Brain pericyte (primary cell): ENCODE results near the gene TJP3.
"Not testable (repeated sequence)": the region's sequence is repeated elsewhere in the genome, so short reads cannot be mapped to it uniquely, and the experiment has no call there.

Source experiments
- DNase-seq: peaks from one replicate; pipeline ENCODE4 v3.0.0-alpha.2; 2012; ENCODE audit warnings: low read depth, low spot score

Gene TJP3, protein sequence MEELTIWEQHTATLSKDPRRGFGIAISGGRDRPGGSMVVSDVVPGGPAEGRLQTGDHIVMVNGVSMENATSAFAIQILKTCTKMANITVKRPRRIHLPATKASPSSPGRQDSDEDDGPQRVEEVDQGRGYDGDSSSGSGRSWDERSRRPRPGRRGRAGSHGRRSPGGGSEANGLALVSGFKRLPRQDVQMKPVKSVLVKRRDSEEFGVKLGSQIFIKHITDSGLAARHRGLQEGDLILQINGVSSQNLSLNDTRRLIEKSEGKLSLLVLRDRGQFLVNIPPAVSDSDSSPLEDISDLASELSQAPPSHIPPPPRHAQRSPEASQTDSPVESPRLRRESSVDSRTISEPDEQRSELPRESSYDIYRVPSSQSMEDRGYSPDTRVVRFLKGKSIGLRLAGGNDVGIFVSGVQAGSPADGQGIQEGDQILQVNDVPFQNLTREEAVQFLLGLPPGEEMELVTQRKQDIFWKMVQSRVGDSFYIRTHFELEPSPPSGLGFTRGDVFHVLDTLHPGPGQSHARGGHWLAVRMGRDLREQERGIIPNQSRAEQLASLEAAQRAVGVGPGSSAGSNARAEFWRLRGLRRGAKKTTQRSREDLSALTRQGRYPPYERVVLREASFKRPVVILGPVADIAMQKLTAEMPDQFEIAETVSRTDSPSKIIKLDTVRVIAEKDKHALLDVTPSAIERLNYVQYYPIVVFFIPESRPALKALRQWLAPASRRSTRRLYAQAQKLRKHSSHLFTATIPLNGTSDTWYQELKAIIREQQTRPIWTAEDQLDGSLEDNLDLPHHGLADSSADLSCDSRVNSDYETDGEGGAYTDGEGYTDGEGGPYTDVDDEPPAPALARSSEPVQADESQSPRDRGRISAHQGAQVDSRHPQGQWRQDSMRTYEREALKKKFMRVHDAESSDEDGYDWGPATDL

GRCh38 chr19:3708207-3708931 lies at the start of gene TJP3:
Gene TJP3 (plus strand): TSS chr19:3708384. CDS start chr19:3728433, 20,049 bp downstream.
- no peak for DNase-seq

DNA sequence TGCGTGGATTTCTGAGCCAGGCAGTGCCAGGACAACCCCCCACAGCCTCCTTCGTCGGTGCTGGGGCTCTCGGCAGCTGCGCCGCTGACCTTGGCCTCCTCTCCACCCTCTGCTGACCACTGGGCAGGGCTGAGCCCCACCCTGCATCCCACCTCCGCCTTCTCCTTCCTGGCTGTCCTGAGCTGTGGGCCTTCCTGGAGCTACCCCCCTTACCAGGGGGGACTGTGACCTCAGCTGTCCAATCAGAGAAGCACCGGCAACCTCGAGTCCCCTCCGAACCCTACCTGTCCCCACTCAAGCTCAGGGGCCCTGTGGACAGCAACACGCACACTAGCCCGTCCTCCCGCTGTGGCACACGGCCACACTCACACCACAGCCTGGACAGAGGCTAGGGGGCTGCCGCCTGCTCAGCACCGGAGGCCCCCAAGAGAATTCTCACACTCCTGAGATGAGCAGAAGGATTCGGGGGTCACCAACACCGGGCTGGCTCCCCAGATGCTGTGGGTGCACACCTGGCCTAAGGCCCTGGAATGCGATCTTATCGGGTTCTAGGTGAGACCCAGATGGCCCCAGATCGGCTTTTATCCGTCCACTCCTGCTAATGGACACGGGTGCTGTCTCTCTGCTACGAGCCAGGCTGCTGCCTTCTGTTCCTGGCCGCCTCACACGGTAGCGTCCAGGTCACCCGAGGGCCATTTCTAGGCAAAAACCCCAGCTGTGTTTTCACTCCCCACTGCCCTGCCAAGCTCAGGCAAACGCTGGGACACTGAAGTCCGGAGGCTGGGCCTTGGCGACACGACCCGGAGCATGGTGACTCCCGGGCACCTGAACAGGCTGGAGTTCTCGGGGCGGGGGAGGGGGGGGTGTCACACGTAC lies 49.1 kb upstream of the TJP3 start:
- no peak for DNase-seq

GRCh38 chr19:3659746-3660112 lies 48.5 kb upstream of the TJP3 start:
- no peak for DNase-seq

GRCh38 chr19:3660493-3661219 lies 47.5 kb upstream of the TJP3 start:
- DNase-seq, result no peak

DNA sequence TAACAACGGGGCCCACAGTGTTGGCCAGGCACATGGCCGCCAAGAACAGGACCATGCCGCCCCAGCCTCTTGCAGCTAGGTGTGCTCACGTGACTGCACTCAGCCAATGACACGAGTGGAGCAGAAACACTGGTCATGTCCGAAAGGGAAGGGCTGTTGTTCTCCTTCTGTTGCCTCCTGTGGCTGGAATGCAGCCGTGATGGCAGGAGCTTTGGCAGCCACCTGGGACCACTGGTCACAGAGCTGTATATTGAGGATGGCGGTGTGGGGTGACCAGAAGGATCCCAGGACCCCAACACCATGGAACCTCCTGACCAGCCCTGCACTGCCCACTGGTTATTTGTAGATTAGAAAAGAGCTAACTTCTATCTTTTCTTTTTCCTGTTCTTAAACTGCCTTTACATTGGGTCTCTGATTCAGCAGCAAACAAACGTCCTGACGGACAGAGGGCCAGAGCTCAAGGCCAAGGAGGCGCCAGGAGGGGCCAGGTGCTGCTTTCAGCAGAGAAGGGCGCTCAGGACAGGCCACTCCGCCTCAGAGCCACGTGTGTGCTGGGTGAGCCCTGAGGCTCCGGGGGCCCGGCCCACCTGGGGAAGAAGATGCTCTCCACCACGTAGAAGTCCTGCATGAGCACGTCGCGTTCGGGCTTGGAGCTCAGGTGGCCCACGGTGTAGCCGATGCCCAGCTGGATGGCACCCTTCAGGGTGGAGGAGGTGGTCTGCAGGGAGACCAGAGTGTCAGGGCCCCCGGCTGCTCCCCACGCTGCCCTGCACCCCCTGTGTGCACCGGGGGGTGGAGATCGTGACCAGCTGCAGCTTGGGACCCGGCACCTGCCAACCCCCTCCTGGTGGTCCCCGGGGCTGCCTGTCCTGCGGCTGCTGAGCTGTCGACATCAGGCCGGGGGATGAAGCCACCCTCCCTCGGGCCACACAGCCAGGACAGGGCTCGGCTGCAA lies 46.6 kb upstream of the TJP3 start:
- DNase-seq, result no peak

DNA sequence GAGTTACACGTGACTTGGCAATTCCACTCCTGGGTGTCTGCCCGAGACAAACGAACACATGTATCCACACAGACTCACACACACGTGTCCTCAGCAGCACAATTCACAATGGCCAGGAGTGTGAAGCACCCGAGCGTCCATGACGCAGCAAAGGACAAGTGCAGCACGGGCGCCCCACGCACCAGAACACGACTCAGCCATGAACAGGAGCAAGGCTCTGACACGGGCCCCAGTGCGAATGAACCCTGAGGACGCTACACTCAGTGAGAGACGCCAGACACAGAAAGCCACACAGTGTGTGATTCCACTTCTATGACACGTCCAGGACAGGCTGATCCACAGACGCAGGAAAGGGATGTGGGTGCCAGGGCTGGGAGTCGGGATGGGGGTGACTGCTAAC lies 44.3 kb upstream of the TJP3 start:
- DNase-seq, result no peak

- DNase-seq, result no peak
These were observed 43.1 kb upstream of the TJP3 start for GRCh38 chr19:3664879-3665642.

DNA sequence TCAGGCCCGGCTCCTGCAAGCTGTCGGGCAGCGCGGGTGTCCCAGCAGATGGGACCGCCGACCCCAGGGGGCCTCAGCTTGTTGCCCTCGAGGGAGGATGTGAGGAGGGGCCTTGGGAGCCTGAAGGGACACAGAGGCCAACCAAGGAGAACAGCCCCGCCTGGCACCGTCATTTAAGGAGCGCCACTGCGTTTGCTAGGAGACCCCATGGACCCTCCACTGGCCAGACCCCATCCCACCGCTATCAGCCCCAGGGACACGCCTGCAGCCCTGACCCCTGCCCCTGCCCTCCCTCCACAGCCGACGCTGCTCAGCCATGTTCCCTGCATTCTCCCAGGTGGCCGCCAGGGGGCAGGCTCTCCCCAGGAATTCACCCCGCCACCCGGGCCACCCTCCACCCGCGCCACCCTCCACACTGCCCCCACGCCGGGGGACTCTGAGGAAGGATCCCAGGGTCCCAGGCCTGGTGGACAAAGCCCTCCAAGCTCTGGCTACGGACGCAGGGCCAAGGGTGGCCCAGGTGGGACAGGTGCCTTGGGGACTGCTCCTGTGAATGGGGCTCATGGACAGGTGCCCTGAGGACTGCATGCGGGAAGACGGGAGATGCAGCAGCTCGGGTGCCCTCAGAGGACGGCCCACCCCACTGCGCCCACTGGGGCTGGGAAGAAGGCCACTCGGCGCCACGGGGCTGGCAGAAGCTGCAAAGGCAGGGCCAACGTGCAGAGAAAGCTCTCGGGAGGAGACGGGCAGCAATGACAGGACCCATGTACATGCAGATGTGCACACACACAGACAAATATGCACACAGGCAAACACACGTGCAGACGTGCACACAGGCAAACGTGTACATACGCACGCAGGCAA lies 42.3 kb upstream of the TJP3 start:
- no peak for DNase-seq

- DNase-seq, result not testable (repeated sequence)
These were observed 41.7 kb upstream of the TJP3 start for GRCh38 chr19:3666545-3666856.

DNA sequence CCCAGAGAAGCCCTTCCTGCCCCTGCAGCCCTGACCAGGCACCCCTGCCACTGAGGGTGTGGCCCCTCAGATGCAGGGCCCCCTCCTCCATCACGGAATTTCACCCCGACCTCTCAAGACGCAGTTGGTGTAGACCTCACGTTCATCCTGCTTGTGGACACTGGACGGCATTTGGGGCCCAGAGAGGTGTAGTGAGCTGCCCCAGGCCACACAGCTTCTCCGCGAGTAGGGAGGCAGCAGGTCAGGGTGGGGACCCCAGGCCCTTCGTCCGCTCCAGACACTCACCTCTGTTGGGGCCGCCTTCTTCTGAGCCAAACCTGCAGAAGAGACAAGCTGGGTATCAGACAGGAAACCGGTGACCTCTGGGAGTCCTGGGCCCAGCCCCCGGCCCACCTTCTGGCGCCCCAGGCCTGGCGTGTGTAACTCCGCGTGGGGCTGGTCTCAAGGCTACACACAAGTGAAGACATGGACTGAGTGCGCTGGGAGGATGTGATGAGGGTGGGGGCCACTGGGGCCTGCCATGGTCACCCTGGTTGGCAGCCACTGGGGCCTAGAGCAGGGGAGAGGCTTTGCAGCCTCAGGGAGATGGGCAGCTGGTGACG lies 41.0 kb upstream of the TJP3 start:
- DNase-seq, result no peak

GRCh38 chr19:3667766-3668165 lies 40.4 kb upstream of the TJP3 start:
- no peak for DNase-seq

DNA sequence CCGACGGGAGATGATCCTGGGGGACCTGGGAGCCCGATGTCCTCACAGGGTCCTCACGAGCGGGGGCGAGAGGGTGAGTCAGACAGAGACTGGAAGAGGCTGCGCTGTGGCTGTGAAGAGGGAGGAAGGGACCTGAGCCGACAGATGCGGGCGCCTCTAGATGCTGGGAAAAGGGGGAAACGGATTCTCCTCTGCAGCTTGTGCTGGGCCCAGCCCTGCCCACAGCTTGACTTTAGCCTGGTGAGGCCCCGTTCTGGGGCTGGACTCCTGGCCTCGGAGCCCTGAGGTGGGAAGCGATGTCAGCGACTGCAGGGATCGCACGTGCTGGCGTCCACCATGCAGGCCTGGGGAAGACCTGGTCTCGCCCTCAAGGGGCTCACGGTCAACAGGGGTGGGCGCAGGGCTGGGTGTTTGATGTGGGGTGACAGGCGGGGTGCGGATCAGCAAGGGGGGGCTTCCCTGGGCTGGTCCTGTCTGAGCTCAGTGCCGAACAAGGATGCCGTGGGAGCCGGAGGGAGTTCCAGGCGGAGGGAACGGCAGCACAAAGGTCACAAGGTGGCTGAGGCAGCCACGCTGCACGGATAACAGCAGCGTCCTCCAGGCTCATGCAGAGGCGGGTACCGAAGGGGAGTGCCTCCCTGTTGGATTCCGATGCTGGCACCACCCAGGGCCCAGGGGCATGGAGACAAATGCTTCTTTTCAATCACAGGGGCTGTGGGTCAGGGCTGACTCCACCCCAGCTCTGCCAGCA lies 39.7 kb upstream of the TJP3 start:
- no peak for DNase-seq

GRCh38 chr19:3669082-3669946 lies 38.9 kb upstream of the TJP3 start:
- no peak for DNase-seq

- DNase-seq, result no peak
These were observed 38.0 kb upstream of the TJP3 start for GRCh38 chr19:3669947-3670795.
